GM12864 (cell line): Measurements from ENCODE around the gene PPAN.
A peak's percentile ranks its signal among the peaks of the same experiment; 100 is the strongest.

ENCODE experiments used
- DNase-seq: peaks from one replicate; pipeline ENCODE4 v3.0.0-alpha.2; 2011; ENCODE audit warnings: low read depth
- H3K4me3 ChIP-seq: 2 replicates; pipeline ENCODE4 v1.5.1; 2011; ENCODE audit warnings: mild to moderate bottlenecking, low read depth, low read length, control low read depth
- CTCF ChIP-seq: IDR thresholded peaks from 2 replicates; pipeline ENCODE4 v1.5.1; 2011; ENCODE audit warnings: low read depth, mild to moderate bottlenecking, moderate library complexity, low read length, control low read depth, inconsistent platforms; ENCODE audit errors: missing control alignments

Gene PPAN

GRCh38 chr19:10106100-10106936 is at the start of gene PPAN:
Gene PPAN (plus strand): TSS chr19:10106362. CDS start chr19:10106395, 33 bp downstream.
- TF ChIP-seq CTCF: no peak
- peak; percentile 95 for DNase-seq
- H3K4me3 ChIP-seq: peak within 1 kb of the TSS; percentile 60

GRCh38 chr19:10061717-10062310 is 44.3 kb upstream of the PPAN start:
- DNase-seq: no peak
- H3K4me3 ChIP-seq: no peak overlapping the region
- TF ChIP-seq CTCF: no peak

GRCh38 chr19:10068205-10068604 is 38.0 kb upstream of the PPAN start:
- no peak overlapping the region for H3K4me3 ChIP-seq
- no peak for TF ChIP-seq CTCF
- no peak for DNase-seq

- no peak overlapping the region for H3K4me3 ChIP-seq
- TF ChIP-seq CTCF: no peak
- DNase-seq: no peak
Measured at GRCh38 chr19:10069046-10069445, 37.1 kb upstream of the PPAN start.

GRCh38 chr19:10070730-10071446 is 35.3 kb upstream of the PPAN start:
- no peak for DNase-seq

GRCh38 chr19:10074153-10074552 is 32.0 kb upstream of the PPAN start:
- no peak overlapping the region for H3K4me3 ChIP-seq
- DNase-seq: no peak

More at GRCh38 chr19:10070730-10071446, 35.3 kb upstream of the PPAN start:
- H3K4me3 ChIP-seq: no peak overlapping the region
- TF ChIP-seq CTCF: no peak

More at GRCh38 chr19:10074153-10074552, 32.0 kb upstream of the PPAN start:
- peak; percentile 52 for TF ChIP-seq CTCF
